GM12872 (cell line): ENCODE data around the gene TSPAN8.

ENCODE experiments used
- CTCF ChIP-seq: IDR thresholded peaks from 3 replicates; pipeline ENCODE4 v1.5.1; 2011; ENCODE audit warnings: low read depth, mild to moderate bottlenecking, low read length, moderate library complexity; ENCODE audit not compliant: insufficient read depth

The TSPAN8 gene

GRCh38 chr12:71125949-71126348 lies 31.9 kb downstream of the TSPAN8 start:
- TF ChIP-seq CTCF: no peak

- no peak for TF ChIP-seq CTCF
These were observed 32.3 kb downstream of the TSPAN8 start for GRCh38 chr12:71125515-71125914.

- no peak for TF ChIP-seq CTCF
These were observed 32.9 kb downstream of the TSPAN8 start for GRCh38 chr12:71124835-71125460.

- TF ChIP-seq CTCF: no peak
These were observed 48.0 kb downstream of the TSPAN8 start for GRCh38 chr12:71109834-71110233.

- TF ChIP-seq CTCF: no peak
These were observed 49.4 kb downstream of the TSPAN8 start for GRCh38 chr12:71108355-71108754.

GRCh38 chr12:71107936-71108335 lies 49.9 kb downstream of the TSPAN8 start:
- no peak for TF ChIP-seq CTCF

- no peak for TF ChIP-seq CTCF
These were observed 51.8 kb downstream of the TSPAN8 start for GRCh38 chr12:71105956-71106355.
